Measurements from ENCODE around the gene TBCCD1. TPM values are rescaled to one million over a fixed set of nuclear protein-coding genes. Genes with fewer than 3 reads are reported as not detected.
A peak's percentile ranks its signal among the peaks of the same experiment; 100 is the strongest.
"Not testable (repeated sequence)": the region's sequence is repeated elsewhere in the genome, so short reads cannot be mapped to it uniquely, and the experiment has no call there.

Gene TBCCD1
- total RNA-seq, 1 experiment from 2014 or later: 17.1 TPM

- DNase-seq (ENCODE audit: low read depth, low spot score): no peak
- in situ Hi-C loops (cut with HindIII; ENCODE audit: low pct_unique_long_range_greater_than_20kb, low sequenced_read_pairs): no loop called here
Measured at GRCh38 chr3:186570941-186571643, 4.0 kb upstream of the TBCCD1 start.

GRCh38 chr3:186570096-186570940, 3.2 kb upstream of the TBCCD1 start, which contains the start of gene DNAJB11:
TSS of gene DNAJB11 (plus strand) at chr3:186570720. CDS start at chr3:186570898, 178 bp downstream.
- in situ Hi-C loops (cut with HindIII; ENCODE audit: low pct_unique_long_range_greater_than_20kb, low sequenced_read_pairs): no loop called here
- peak; percentile 100 for DNase-seq (ENCODE audit: low read depth, low spot score)

- in situ Hi-C loops (cut with HindIII; ENCODE audit: low pct_unique_long_range_greater_than_20kb, low sequenced_read_pairs): no loop called here
- DNase-seq (ENCODE audit: low read depth, low spot score): no peak
Measured at GRCh38 chr3:186569779-186570095, 2.6 kb upstream of the TBCCD1 start.

GRCh38 chr3:186569361-186569760, 2.2 kb upstream of the TBCCD1 start:
- in situ Hi-C loops (cut with HindIII; ENCODE audit: low pct_unique_long_range_greater_than_20kb, low sequenced_read_pairs): not testable (repeated sequence)

GRCh38 chr3:186566772-186567071, 417 bp downstream of the TBCCD1 start:
- in situ Hi-C loops (cut with HindIII; ENCODE audit: low pct_unique_long_range_greater_than_20kb, low sequenced_read_pairs): no loop called here
- no peak for DNase-seq (ENCODE audit: low read depth, low spot score)

More at GRCh38 chr3:186569361-186569760, 2.2 kb upstream of the TBCCD1 start:
- DNase-seq (ENCODE audit: low read depth, low spot score): not testable (repeated sequence)

GRCh38 chr3:186564586-186564985, 2.6 kb downstream of the TBCCD1 start:
- in situ Hi-C loops (cut with HindIII; ENCODE audit: low pct_unique_long_range_greater_than_20kb, low sequenced_read_pairs): no loop called here
- no peak for DNase-seq (ENCODE audit: low read depth, low spot score)

- in situ Hi-C loops (cut with HindIII; ENCODE audit: low pct_unique_long_range_greater_than_20kb, low sequenced_read_pairs): no loop called here
Measured at GRCh38 chr3:186552408-186553031, 14.6 kb downstream of the TBCCD1 start.

GRCh38 chr3:186551387-186551786, 15.8 kb downstream of the TBCCD1 start:
- DNase-seq (ENCODE audit: low read depth, low spot score): peak; percentile 28
- in situ Hi-C loops (cut with HindIII; ENCODE audit: low pct_unique_long_range_greater_than_20kb, low sequenced_read_pairs): no loop called here

More at GRCh38 chr3:186552408-186553031, 14.6 kb downstream of the TBCCD1 start:
- DNase-seq (ENCODE audit: low read depth, low spot score): no peak

GRCh38 chr3:186549497-186549896, 17.6 kb downstream of the TBCCD1 start:
- DNase-seq (ENCODE audit: low read depth, low spot score): no peak
- in situ Hi-C loops (cut with HindIII; ENCODE audit: low pct_unique_long_range_greater_than_20kb, low sequenced_read_pairs): no loop called here

GRCh38 chr3:186544281-186544680, 22.9 kb downstream of the TBCCD1 start, which contains the start of gene CRYGS:
TSS of gene CRYGS (minus strand) at chr3:186544380. CDS start at chr3:186544326, 54 bp downstream.
- in situ Hi-C loops (cut with HindIII; ENCODE audit: low pct_unique_long_range_greater_than_20kb, low sequenced_read_pairs): no loop called here
- DNase-seq (ENCODE audit: low read depth, low spot score): no peak

GRCh38 chr3:186540835-186541226, 26.3 kb downstream of the TBCCD1 start:
- in situ Hi-C loops (cut with HindIII; ENCODE audit: low pct_unique_long_range_greater_than_20kb, low sequenced_read_pairs): no loop called here
- DNase-seq (ENCODE audit: low read depth, low spot score): no peak

GRCh38 chr3:186540221-186540834, 26.8 kb downstream of the TBCCD1 start:
- in situ Hi-C loops (cut with HindIII; ENCODE audit: low pct_unique_long_range_greater_than_20kb, low sequenced_read_pairs): no loop called here
- peak; percentile 83 for DNase-seq (ENCODE audit: low read depth, low spot score)

GRCh38 chr3:186538779-186539178, 28.4 kb downstream of the TBCCD1 start:
- no peak for DNase-seq (ENCODE audit: low read depth, low spot score)
- in situ Hi-C loops (cut with HindIII; ENCODE audit: low pct_unique_long_range_greater_than_20kb, low sequenced_read_pairs): no loop called here

- DNase-seq (ENCODE audit: low read depth, low spot score): no peak
- in situ Hi-C loops (cut with HindIII; ENCODE audit: low pct_unique_long_range_greater_than_20kb, low sequenced_read_pairs): no loop called here
Measured at GRCh38 chr3:186536883-186537844, 30.0 kb downstream of the TBCCD1 start.

GRCh38 chr3:186534113-186534669, 32.9 kb downstream of the TBCCD1 start:
- in situ Hi-C loops (cut with HindIII; ENCODE audit: low pct_unique_long_range_greater_than_20kb, low sequenced_read_pairs): no loop called here
- no peak for DNase-seq (ENCODE audit: low read depth, low spot score)

GRCh38 chr3:186532598-186533072, 34.5 kb downstream of the TBCCD1 start:
- DNase-seq (ENCODE audit: low read depth, low spot score): no peak
- in situ Hi-C loops (cut with HindIII; ENCODE audit: low pct_unique_long_range_greater_than_20kb, low sequenced_read_pairs): no loop called here

GRCh38 chr3:186531694-186532093, 35.4 kb downstream of the TBCCD1 start:
- in situ Hi-C loops (cut with HindIII; ENCODE audit: low pct_unique_long_range_greater_than_20kb, low sequenced_read_pairs): not testable (repeated sequence)

More at GRCh38 chr3:186531694-186532093, 35.4 kb downstream of the TBCCD1 start:
- not testable (repeated sequence) for DNase-seq (ENCODE audit: low read depth, low spot score)

Measured in SK-MEL-5 (cell line).